ENCODE data around the gene HTR3E.

DNA sequence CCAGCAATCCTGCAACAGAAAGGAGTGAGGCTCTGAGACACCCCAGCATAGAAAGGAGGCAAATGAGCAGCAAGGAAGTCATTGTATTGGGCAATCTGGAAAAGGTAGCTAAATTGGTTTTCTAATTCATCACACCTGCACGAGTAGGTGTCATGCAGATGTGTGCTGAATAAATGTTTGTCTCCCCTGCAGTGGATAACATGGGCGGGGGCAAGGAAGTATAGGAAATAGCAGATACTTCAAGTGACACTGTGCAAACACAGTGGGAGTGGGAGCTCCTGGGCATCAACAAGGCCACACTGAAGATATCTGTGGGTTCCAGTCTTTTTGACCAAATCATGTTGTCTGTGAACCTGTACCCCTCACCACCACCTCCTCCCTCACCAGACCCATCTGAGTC lies 14.4 kb upstream of the HTR3E start:
- no peak for TF ChIP-seq RAD21 (conservative IDR thresholded peaks at IDR 0.05)
- TF ChIP-seq, protein P1, sequence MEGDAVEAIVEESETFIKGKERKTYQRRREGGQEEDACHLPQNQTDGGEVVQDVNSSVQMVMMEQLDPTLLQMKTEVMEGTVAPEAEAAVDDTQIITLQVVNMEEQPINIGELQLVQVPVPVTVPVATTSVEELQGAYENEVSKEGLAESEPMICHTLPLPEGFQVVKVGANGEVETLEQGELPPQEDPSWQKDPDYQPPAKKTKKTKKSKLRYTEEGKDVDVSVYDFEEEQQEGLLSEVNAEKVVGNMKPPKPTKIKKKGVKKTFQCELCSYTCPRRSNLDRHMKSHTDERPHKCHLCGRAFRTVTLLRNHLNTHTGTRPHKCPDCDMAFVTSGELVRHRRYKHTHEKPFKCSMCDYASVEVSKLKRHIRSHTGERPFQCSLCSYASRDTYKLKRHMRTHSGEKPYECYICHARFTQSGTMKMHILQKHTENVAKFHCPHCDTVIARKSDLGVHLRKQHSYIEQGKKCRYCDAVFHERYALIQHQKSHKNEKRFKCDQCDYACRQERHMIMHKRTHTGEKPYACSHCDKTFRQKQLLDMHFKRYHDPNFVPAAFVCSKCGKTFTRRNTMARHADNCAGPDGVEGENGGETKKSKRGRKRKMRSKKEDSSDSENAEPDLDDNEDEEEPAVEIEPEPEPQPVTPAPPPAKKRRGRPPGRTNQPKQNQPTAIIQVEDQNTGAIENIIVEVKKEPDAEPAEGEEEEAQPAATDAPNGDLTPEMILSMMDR (IDR thresholded peaks at IDR 0.05; ENCODE audit: poor library complexity, severe bottlenecking): no peak
- TF ChIP-seq, protein P2, sequence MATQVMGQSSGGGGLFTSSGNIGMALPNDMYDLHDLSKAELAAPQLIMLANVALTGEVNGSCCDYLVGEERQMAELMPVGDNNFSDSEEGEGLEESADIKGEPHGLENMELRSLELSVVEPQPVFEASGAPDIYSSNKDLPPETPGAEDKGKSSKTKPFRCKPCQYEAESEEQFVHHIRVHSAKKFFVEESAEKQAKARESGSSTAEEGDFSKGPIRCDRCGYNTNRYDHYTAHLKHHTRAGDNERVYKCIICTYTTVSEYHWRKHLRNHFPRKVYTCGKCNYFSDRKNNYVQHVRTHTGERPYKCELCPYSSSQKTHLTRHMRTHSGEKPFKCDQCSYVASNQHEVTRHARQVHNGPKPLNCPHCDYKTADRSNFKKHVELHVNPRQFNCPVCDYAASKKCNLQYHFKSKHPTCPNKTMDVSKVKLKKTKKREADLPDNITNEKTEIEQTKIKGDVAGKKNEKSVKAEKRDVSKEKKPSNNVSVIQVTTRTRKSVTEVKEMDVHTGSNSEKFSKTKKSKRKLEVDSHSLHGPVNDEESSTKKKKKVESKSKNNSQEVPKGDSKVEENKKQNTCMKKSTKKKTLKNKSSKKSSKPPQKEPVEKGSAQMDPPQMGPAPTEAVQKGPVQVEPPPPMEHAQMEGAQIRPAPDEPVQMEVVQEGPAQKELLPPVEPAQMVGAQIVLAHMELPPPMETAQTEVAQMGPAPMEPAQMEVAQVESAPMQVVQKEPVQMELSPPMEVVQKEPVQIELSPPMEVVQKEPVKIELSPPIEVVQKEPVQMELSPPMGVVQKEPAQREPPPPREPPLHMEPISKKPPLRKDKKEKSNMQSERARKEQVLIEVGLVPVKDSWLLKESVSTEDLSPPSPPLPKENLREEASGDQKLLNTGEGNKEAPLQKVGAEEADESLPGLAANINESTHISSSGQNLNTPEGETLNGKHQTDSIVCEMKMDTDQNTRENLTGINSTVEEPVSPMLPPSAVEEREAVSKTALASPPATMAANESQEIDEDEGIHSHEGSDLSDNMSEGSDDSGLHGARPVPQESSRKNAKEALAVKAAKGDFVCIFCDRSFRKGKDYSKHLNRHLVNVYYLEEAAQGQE (IDR thresholded peaks at IDR 0.05; ENCODE audit: borderline replicate concordance): no peak
- no peak for TF ChIP-seq EP300 (conservative IDR thresholded peaks at IDR 0.05; ENCODE audit: poor library complexity, severe bottlenecking)
- no peak for TF ChIP-seq POLR2AphosphoS5 (IDR thresholded peaks at IDR 0.05)
- no peak for TF ChIP-seq SMC3 (conservative IDR thresholded peaks at IDR 0.05; ENCODE audit: poor library complexity)
- no peak for TF ChIP-seq TAF1 (IDR thresholded peaks at IDR 0.05; ENCODE audit: low read depth)

All from neural cell (in vitro differentiated cells).